ENCODE measurements around the gene TGIF2. TPM values are rescaled to one million over a fixed set of nuclear protein-coding genes. Genes with fewer than 3 reads are reported as not detected.
A peak's percentile ranks its signal among the peaks of the same experiment; 100 is the strongest.
"Not testable (repeated sequence)": the region's sequence is repeated elsewhere in the genome, so short reads cannot be mapped to it uniquely, and the experiment has no call there.

The TGIF2 gene
- total RNA-seq, 1 donor from 2014 or later: 43.8 TPM

GRCh38 chr20:36607586-36608387, 34.4 kb downstream of the TGIF2 start:
- peaks cover 40% of the 10 kb centered on the region for H3K4me1 Mint-ChIP-seq
- POLR2A ChIA-PET: interaction anchor here (0.6 to 0.7 kb wide), 3 partner anchors 37 to 129 kb away, joined by 3 to 8 read pairs (median 7); no protein-coding TSS in a partner anchor
- ATAC-seq (ENCODE audit: low read depth): no peak
- DNase-seq: no peak
- no peaks in the 10 kb centered on the region for H3K27me3 Mint-ChIP-seq
- peaks cover 60% of the 10 kb centered on the region for H3K36me3 Mint-ChIP-seq (ENCODE audit: low read depth)
- peak overlapping the region; percentile 24 for H3K4me3 Mint-ChIP-seq
- H3K9me3 Mint-ChIP-seq: no peaks in the 10 kb centered on the region
- intact Hi-C loops (cut with micrococcal nuclease): loop anchor here (10.0 kb wide), 1 partner anchor 653 kb away; the partner anchor contains the start of gene SCAND1
- TF ChIP-seq, protein P1, sequence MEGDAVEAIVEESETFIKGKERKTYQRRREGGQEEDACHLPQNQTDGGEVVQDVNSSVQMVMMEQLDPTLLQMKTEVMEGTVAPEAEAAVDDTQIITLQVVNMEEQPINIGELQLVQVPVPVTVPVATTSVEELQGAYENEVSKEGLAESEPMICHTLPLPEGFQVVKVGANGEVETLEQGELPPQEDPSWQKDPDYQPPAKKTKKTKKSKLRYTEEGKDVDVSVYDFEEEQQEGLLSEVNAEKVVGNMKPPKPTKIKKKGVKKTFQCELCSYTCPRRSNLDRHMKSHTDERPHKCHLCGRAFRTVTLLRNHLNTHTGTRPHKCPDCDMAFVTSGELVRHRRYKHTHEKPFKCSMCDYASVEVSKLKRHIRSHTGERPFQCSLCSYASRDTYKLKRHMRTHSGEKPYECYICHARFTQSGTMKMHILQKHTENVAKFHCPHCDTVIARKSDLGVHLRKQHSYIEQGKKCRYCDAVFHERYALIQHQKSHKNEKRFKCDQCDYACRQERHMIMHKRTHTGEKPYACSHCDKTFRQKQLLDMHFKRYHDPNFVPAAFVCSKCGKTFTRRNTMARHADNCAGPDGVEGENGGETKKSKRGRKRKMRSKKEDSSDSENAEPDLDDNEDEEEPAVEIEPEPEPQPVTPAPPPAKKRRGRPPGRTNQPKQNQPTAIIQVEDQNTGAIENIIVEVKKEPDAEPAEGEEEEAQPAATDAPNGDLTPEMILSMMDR (IDR thresholded peaks at IDR 0.05): no peak
- H3K27ac Mint-ChIP-seq: no peak overlapping the region
- CTCF ChIA-PET: no interaction called here

GRCh38 chr20:36608388-36608728, 35.0 kb downstream of the TGIF2 start:
- H3K9me3 Mint-ChIP-seq; ATAC-seq (ENCODE audit: low read depth); H3K4me3 Mint-ChIP-seq; H3K27me3 Mint-ChIP-seq; CTCF ChIA-PET; DNase-seq; H3K27ac Mint-ChIP-seq: not testable (repeated sequence)
- POLR2A ChIA-PET: interaction anchor here (0.6 to 0.7 kb wide), 3 partner anchors 37 to 255 kb away, joined by 6 to 8 read pairs (median 7); a partner anchor contains a TSS
- H3K36me3 Mint-ChIP-seq (ENCODE audit: low read depth): peaks cover 66% of the 10 kb centered on the region
- intact Hi-C loops (cut with micrococcal nuclease): loop anchor here (10.0 kb wide), 1 partner anchor 654 kb away; the partner anchor contains the start of gene SCAND1
- H3K4me1 Mint-ChIP-seq: peaks cover 40% of the 10 kb centered on the region

DNA sequence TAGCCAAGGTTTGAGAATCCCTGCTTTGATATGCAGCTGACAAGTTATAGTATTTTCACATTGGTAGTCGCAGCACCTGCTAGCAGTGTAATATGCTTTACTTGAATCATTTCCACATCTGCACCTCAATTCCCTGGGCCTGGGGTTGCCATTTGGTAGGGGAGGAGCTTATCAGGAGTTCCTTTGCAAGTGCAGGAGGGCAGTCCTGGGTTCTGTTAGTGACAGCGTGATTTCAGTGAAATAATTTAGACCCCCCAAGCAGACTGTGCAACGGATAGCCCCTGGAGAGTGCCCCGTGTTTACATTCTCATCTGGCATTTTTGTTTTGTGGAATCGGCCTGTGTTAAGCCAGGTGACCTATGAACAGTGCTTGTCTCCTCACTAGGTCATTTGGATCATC, 38.2 kb downstream of the TGIF2 start:
- DNase-seq (no peak), ATAC-seq (ENCODE audit: low read depth) (no peak)
- no peaks in the 10 kb centered on the region for H3K9me3 Mint-ChIP-seq
- ChIA-PET CTCF (interaction anchor here (0.6 to 2.2 kb wide), 5 partner anchors 50 to 562 kb away, joined by 3 to 17 read pairs (median 4); no protein-coding TSS in a partner anchor), POLR2A (no interaction called here)
- H3K27me3 Mint-ChIP-seq: no peaks in the 10 kb centered on the region
- peaks cover 14% of the 10 kb centered on the region for H3K4me1 Mint-ChIP-seq
- intact Hi-C loops (cut with micrococcal nuclease): loop anchor here (1.0 to 2.0 kb wide), 3 partner anchors 143 to 276 kb away; a partner anchor contains a TSS
- TF ChIP-seq, protein P1 (IDR thresholded peaks at IDR 0.05): no peak
- H3K36me3 Mint-ChIP-seq (ENCODE audit: low read depth): peaks cover 80% of the 10 kb centered on the region
- H3K27ac Mint-ChIP-seq: no peak overlapping the region
- no peak overlapping the region for H3K4me3 Mint-ChIP-seq

- DNase-seq: no peak
- intact Hi-C loops (cut with micrococcal nuclease): loop anchor here (2.0 kb wide), 1 partner anchor 249 kb away; a partner anchor contains a TSS
- ATAC-seq (ENCODE audit: low read depth): no peak
- ChIA-PET CTCF (interaction anchor here (1.0 to 1.9 kb wide), 3 partner anchors 10 to 270 kb away, joined by 3 to 6 read pairs (median 3); no protein-coding TSS in a partner anchor), POLR2A (interaction anchor here (0.6 kb wide), 1 partner anchor 270 kb away, joined by 4 read pairs; no protein-coding TSS in a partner anchor)
- H3K4me3 Mint-ChIP-seq: no peak overlapping the region
- peaks cover 62% of the 10 kb centered on the region for H3K36me3 Mint-ChIP-seq (ENCODE audit: low read depth)
- no peaks in the 10 kb centered on the region for H3K9me3 Mint-ChIP-seq
- H3K27me3 Mint-ChIP-seq: no peaks in the 10 kb centered on the region
- TF ChIP-seq, protein P1 (IDR thresholded peaks at IDR 0.05): no peak
- H3K4me1 Mint-ChIP-seq: no peaks in the 10 kb centered on the region
- H3K27ac Mint-ChIP-seq: no peak overlapping the region
Observed at GRCh38 chr20:36613974-36614373, 40.6 kb downstream of the TGIF2 start.

GRCh38 chr20:36614781-36615557, 41.6 kb downstream of the TGIF2 start:
- no peak for DNase-seq
- no peak overlapping the region for H3K27ac Mint-ChIP-seq
- ATAC-seq (ENCODE audit: low read depth): no peak
- no peaks in the 10 kb centered on the region for H3K4me1 Mint-ChIP-seq
- ChIA-PET CTCF (interaction anchor here (1.0 kb wide), 1 partner anchor 9 kb away, joined by 3 read pairs; no protein-coding TSS in a partner anchor), POLR2A (no interaction called here)
- peaks cover 53% of the 10 kb centered on the region for H3K36me3 Mint-ChIP-seq (ENCODE audit: low read depth)
- H3K9me3 Mint-ChIP-seq: no peaks in the 10 kb centered on the region
- intact Hi-C loops (cut with micrococcal nuclease): no loop called here
- H3K27me3 Mint-ChIP-seq: no peaks in the 10 kb centered on the region
- TF ChIP-seq, protein P1 (IDR thresholded peaks at IDR 0.05): no peak
- no peak overlapping the region for H3K4me3 Mint-ChIP-seq

Measured in activated B cell treated with CpG ODN at 0.5 μM for 24 hours (primary cell).